ENCODE data around the gene TESK2.
"Not testable (repeated sequence)": the region's sequence is repeated elsewhere in the genome, so short reads cannot be mapped to it uniquely, and the experiment has no call there.

The TESK2 gene

DNA sequence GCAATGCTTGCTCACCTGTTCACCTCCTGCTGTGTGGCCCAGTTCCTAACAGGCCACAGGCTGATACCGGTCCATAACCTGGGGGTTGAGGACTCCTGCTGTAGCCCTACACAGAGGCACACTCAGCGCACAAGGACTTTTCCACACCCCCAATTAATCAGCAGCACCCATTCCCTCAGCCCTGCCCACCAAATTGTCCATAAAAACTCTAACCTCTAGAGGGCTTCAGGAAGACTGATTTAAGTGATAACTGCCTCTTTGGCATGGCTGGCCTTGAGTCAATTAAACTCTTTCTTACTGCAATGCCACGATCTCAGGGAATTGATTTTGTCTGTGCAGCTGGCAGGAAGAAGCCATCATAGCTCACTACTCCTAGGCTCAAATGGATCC, 79.5 kb downstream of the TESK2 start:
- DNase-seq (ENCODE audit: low spot score): no peak

DNA sequence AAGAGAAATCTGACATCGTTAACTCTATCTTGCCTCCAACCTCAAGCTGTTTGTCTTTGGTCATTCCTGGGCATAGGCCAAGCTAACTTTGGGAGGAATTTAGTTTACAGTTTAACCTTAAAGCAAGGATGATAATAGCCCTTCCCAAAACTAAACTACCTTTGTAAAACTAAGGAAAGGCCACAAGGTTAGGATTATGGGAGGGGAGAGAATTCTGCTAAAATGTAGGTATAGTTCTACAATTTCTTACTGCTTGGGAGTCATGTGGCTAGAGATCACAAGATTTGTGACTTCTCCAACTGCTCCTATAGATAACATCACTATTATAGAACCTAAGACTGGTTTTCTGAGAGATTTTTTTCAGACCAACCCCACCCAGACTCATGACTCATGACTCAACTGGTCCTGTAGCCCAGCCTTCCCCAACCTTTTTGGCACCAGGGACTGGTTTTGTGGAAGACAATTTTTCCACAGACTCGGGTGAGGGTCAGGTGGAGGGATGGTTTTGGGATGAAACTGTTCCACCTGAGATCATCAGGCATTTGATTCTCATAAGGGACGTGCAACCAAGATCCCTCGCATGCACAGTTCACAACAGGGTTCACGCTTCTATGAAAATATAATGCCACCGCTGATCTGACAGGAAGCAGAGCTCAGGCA, 80.0 kb downstream of the TESK2 start:
- DNase-seq (ENCODE audit: low spot score): no peak

DNA sequence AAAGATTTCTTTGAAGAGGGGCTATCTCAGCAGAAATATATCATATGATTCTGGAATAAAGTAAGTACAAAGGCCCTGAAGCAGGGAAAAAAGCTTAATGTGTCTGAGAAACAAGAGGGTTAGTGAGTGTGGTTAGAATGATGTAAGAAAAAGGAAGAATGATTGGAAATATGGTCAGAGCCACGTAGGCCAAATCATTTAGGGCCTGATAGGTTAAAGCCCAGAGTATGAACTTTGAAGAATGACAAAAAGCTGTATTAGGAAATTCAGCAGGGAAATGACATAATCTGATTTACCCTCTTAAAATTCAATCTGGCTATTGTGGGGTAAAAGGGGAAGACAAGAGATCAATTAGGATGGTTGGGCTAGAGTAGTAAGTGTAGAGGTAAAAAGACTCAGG, 81.7 kb downstream of the TESK2 start:
- no peak for DNase-seq (ENCODE audit: low spot score)

DNA sequence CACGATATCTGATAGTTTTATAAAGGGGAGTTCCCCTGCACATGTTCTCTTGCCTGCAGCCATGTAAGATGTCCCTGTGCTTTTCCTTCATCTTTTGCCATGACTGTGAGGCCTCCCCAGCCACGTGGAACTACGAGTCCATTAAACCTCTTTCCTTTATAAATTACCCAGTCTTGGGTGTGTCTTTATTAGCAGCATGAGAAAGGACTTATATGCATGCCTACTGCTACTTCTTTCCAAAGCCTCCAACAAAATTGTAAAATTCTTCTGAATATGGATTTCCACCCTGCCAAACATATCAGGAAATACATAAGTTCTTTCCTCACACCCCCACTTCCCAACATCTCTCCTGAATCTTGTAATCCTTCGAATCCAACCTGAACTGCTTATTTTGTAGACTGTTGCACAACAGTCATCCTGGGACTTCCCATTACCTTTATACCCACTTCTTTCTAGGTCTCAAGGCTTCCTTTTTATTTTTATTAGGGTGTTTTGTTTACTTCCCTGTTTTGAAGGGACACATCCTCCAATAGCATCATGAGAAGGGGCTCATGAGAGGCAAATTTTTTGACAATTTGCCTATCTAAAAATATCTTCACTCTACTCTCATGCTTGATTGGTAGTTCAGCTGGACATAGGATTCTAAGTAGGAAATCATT, 83.2 kb downstream of the TESK2 start:
- no peak for DNase-seq (ENCODE audit: low spot score)

DNA sequence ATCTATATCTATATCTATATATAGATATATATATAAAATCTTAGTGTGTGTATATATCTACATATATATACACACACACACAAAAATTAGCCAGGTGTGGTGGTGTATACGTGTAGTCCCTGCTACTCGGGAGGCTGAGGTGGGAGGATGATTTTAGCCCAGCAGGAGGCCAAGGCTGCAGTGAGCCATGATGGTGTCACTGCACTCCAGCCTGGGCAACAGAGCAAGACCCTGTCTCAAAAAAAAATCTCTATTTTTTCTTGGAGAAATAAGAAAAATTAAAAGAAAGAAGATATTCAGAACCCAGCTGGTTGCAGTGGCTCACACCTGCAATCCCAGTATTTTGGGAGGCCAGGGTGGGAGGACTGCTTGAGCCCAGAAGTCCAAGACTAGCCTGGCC, 85.3 kb downstream of the TESK2 start:
- no peak for DNase-seq (ENCODE audit: low spot score)

DNA sequence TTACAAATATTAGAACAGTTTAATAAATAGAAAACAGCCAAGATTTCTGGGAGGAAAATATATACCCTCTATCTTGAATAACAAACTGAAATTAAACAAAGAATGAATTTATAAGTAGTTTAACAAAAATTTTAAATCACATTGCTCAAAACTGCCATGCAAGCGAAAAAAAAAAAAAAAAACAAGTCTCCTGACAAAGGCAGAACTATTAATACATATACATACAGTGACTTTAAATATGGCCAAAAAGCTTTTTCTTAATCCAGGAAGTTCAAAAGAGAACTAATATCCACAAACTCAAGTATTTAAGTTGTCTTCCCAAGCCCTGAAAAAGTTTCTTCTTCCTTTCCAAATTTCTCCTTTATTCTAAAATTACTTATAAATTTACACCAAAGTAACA, 87.2 kb downstream of the TESK2 start:
- DNase-seq (ENCODE audit: low spot score): no peak

DNA sequence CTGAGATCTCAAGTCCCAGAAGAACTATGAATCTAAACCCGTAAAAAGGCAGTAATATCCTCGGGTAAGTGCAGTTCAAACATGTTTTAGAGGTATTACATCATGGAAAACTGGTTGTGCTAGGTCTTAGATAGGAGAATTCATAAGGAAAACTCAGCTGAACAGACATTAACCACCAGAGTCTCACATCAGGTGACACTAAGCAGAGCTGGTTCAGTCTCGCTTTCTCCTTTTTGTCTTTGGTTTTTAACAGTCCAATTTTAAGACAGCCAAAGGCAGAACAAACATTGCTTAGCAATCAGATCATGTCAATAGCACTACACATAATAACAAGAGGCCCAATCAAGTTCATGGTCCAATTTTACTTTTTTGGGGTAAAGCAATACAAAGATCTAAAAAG, 87.7 kb downstream of the TESK2 start:
- no peak for DNase-seq (ENCODE audit: low spot score)

DNA sequence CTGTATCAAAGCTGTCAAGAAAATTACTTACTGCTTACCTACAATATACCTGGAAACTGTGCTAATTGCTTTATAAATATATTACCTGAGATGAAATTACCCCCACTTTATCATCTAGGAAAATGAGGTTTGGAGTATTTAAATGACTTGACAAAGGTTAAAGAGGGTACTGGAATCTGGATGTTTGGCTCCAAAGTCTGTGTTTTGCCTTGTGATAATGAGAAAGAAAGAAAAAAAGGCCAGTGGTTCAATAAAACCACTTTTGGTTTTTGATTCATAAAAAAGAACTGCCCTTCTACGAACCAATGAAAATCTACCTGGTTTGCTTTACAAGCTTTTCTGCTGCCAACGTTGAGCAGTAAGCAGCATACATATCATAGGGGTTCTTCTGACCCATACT, 89.4 kb downstream of the TESK2 start:
- DNase-seq (ENCODE audit: low spot score): no peak

DNA sequence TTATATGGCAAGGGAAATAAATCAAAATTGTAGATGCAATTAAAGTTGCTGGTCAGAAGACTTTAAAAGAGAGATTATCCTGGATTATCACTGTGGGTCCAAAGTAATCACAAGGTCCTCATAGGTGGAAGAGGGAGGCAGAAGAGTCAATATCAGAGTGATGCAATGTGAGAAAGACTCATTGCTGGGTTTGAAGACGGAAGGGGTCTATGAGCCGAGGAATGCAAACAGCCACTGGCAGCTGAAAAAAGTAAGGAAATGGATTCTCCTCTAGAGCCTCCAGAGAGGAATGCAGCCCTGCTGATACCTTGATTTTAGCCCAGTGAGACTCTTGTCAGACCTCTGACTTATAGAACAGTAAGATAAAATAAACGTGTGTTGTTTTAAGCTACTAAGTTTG, 90.9 kb downstream of the TESK2 start:
- no peak for DNase-seq (ENCODE audit: low spot score)

DNA sequence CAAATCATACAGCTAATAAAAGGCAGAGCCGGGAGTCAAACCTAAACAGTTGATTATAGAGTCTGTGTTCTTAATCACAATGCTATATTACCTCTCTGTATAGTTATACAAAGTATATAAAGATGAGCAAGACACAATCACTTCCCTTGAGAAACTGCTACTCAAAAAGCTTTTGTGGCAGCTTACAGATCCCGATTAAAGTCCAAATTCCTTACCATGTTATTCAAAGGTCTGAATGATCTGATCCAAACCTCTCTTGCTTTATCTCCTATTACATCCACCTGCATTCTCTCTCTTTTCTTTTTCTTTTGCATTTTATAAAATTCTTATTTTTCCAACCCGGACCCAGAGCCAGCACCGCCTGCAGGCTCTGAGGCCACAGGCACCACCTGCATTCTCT, 93.7 kb downstream of the TESK2 start:
- no peak for DNase-seq (ENCODE audit: low spot score)

DNA sequence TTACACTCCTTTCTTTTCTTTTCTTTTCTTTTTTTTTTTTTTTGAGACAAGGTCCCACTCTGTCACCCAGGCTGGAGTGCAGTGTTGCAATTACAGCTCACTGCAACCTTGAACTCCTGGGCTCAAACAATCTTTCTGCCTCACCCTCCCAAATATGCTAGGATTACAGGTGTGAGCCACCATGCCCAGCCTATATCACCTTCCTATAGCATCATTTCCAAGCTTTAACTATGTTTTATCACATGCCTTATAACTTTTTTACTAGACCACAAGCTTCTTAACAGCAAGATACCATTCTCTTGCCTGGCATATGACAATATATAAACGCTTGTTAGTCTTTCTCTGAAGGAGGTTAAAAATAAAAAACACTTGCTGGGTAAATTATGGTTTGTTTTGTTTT, 95.4 kb downstream of the TESK2 start:
- no peak for DNase-seq (ENCODE audit: low spot score)

DNA sequence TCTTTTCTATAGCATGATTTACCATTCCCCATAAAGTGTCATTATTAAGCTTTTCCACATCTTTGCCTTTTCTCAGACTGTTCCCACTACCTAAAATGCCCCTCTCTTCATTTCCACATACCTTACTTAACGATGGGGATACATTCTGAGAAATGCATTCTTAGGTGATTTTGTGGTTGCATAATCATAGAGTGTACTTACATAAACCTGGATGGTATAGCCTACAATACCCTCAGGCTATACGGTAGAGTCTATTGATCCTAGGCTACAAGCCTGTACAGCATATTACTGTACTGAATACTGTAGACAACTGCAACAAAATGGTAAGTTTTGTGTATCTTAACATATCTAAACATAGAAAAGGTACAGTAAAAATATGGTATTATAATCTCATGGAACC, 95.9 kb downstream of the TESK2 start:
- DNase-seq (ENCODE audit: low spot score): no peak

DNA sequence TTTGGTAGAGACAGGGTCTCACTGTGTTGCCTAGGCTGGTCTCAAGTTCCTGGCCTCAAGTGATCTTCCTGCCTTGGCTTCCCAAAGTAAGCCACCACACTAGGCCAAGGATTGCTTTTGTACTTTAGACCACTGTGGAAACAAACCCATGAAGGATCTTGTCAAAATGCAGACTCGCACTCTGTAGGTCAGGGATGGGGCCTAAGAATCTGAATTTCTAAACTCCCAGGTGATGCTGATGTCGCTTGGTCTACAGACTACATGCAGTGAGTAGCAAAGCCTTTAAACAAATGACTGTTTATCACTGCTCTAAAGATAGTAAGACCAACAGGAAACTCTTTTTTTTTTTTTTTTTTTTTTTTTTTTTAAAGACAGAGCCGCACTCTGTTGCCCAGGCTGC, 96.6 kb downstream of the TESK2 start:
- DNase-seq (ENCODE audit: low spot score): no peak

DNA sequence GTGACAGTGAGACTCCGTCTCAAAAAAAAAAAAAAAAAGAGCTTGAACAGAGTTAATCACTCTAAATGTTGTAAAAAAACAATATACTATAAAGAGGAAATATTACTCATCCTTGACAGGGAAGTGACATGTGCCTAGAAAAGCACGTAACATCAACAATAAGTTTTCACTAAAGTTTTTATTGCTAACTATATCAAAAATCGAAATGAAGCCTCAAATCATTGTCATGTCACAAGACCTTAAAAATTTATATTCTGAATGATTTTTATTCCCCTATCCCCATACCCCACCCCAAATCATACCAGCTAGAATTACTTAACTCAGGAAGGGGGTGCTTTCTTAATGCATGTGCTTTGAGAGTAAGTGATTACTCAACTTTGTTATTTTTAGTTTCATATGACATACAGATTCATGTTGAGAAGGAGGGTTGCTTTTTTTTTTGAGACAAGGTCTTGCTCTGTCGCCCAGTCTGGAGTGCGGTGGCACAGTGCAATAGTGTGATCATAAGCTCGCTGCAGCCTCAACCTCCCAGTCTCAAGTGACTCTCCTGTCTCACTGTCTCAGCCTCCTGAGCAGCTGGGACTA, 97.2 kb downstream of the TESK2 start:
- DNase-seq (ENCODE audit: low spot score): peak; percentile 10

DNA sequence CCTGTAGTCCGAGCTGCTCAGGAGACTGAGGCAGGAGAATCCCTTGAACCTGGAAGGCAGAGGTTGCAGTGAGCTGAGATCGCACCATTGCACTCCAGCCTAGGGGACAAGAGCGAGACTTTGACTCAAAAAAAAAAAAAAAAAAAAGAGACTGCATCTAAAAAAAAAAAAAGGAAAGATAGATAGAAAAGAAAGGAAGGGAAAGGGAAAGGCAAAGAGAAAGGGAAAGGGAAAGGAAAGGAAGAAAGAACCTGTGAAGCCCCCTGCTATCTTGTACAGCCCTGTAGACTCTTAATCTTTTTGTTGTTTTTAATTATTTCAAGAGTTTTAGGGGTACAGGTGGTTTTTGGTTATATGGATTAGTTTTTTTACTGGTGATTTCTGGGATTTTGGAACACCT, 104.7 kb downstream of the TESK2 start:
- DNase-seq (ENCODE audit: low spot score): no peak

DNA sequence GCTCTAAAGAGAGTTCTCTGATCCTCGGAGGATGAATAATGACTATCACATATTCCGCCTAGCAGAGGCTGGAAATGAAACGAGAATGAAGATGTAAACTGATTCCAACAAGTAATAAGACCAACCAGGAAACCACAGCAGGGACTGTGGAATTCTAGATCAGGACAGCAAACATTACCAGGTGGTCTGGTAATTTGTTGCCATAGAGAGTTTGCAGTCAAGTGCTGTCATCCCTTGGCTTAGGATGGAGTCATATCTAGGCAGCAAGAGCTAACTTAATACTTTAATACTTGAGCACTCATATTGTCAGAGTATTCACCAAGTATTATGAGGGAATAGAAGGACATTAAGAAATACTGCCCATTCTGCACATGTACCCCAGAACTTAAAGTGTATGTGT, 105.7 kb downstream of the TESK2 start:
- no peak for DNase-seq (ENCODE audit: low spot score)

DNA sequence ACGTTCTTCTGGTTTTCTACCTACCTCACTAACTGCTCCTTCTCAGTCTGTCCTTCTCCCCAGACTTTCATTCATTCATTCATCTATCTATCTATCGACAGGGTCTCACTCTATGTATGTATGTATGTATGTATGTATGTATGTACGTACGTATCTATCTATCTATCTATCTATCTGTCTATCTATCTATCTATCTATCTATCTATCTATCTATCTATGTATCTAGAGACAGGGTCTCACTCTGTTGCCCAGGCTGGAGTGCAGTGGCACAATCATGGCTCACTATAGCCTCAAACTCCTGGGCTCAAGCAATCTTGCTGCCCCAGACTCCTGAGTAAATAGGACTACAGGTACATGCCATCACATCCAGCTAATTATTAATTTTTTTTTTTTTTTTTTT, 106.8 kb downstream of the TESK2 start:
- DNase-seq (ENCODE audit: low spot score): not testable (repeated sequence)

DNA sequence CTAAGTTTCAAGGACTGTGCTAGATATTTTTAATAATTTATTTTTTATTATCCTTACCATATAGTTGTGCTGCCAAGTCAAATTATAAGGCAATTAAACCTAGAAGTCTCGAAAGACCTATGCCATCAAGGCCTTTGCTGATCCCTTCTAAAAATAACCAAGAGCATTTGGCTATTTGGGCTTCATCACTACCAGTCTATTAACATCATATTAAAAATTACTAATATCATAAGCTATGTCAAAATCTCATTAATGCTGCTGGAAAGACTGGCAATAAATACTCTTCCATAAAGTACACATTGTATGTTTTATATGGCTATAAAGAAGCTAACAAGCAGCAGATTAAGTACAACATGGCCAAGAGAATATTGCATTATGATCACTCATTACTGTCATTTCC, 107.8 kb downstream of the TESK2 start:
- DNase-seq (ENCODE audit: low spot score): no peak

DNA sequence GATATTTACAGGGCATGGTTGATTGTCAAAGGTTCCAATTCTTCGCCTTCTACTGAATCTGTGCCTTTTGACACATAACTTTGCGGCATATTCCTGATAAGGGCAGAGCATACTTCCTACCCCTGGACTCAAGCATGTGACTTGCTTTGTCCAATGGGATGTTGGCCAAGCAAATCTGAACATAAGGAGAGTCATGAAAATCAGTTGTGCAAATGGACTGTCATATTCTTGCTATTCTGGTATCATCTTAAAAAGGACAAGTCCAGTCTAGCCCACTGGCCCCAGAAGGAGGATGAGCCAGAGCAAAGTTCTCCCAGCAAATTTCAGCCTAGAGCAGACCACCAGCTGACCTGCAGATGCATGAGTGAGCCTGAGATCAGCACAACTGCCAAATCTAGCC, 109.7 kb downstream of the TESK2 start:
- DNase-seq (ENCODE audit: low spot score): peak; percentile 12

DNA sequence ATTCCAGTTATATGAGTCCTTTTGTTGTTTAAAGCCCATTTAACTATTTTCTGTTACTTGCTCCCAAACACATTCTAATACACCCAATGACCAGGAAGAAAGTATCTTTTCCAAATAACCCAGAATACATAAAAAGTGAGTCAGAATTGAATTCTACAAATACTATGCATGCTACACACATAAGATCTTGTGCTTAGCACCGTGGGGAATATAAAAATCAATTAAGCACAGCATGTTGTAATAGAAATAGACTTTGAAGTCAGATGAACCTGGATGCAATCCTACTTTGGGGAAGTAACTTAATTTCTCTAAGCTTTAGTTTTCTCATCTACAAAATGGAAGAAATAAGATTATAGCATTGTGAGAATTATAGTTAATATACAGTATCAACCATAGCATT, 110.2 kb downstream of the TESK2 start:
- DNase-seq (ENCODE audit: low spot score): no peak

DNA sequence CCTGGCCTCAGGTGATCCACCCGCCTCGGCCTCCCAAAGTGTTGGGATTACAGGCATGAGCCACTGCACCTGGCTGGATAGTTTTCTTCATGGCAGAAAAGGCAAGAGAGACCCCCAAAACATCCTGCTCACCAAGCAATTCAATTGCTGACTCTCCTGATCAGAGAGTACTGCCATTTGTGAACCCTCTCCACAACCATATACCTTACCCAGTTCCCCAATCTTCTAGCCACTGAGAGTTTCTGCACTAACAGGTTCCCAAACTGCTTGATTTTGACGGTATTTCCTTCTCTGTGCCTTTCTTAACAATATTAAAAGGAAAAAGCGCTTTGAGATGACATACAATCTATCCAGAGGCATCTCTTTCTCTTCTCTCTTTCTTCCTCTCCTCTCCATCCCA, 110.8 kb downstream of the TESK2 start:
- DNase-seq (ENCODE audit: low spot score): no peak

DNA sequence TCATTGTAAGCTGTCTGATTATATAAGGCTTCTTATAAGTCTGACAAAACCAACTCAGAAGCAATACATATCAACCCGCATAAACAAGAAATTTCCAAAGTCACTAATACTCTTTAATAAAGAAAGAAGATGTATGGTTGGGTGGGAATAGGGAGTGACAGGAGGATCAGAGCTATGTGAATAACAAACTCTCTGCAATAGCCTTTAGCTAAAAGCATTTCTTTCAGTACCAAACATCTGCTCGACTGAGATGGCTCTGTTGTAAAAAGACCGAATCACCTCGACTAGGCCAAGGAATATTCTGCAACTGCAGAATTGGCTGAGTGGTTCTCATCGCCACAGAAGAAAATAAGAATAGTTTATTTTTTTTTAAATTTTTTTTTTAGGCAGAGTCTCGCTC, 111.4 kb downstream of the TESK2 start:
- DNase-seq (ENCODE audit: low spot score): no peak

DNA sequence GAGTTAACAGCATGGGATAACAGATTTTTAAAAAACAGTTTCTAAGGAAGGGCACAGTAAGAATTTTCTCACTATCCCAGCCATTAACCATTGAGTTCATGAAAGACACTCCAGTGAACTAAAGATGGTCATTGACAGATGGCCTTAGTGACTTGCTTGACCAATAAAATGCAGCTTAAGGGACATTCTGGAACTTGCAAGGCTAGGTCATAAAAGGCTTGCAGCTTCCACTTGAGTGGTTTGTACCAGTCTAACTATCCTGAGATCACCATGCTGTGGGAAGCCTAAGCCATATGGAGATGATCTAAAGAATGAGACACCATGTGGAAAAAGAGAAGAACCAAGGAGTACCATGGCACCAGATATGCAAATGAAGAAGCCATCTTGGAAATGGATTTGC, 112.8 kb downstream of the TESK2 start:
- DNase-seq (ENCODE audit: low spot score): no peak

Data from hepatic stellate cell (primary cell).